ENCODE measurements around the gene ADGRF4. TPM values are rescaled to one million over a fixed set of nuclear protein-coding genes. Genes with fewer than 3 reads are reported as not detected.

The ADGRF4 gene
- total and polyA plus RNA-seq, 2 of the 8 experiments (the other 6 are each of a cell fraction or from before 2014, with no cell fraction given), result 0.02 TPM; not detected in 1

GRCh38 chr6:47661960-47662359 lies 36.4 kb upstream of the ADGRF4 start (continued):
- TF ChIP-seq CHD2 (IDR thresholded peaks at IDR 0.05; ENCODE audit: low read length), result no peak
- no peak for TF ChIP-seq GTF2F1 (IDR thresholded peaks at IDR 0.05; ENCODE audit: borderline replicate concordance, low read depth, low read length)
- no peak for TF ChIP-seq SP2 (IDR thresholded peaks at IDR 0.05; ENCODE audit: low read length)
- no peak for TF ChIP-seq JUND (IDR thresholded peaks at IDR 0.05; ENCODE audit: low read length)
- TF ChIP-seq TAF7 (optimal IDR thresholded peaks at IDR 0.05; ENCODE audit: borderline replicate concordance, low read depth, low read length), result no peak
- no peak for TF ChIP-seq SP4 (IDR thresholded peaks at IDR 0.05; ENCODE audit: low read length)
- TF ChIP-seq ASH2L (IDR thresholded peaks at IDR 0.05; ENCODE audit: low read length), result no peak
- TF ChIP-seq RBBP5 (IDR thresholded peaks at IDR 0.05; ENCODE audit: borderline replicate concordance, low read depth, low read length), result no peak
- no peak for TF ChIP-seq KDM1A (IDR thresholded peaks at IDR 0.05; ENCODE audit: borderline replicate concordance, low read length)

Measured in H1 (cell line).